Stimulated activated naive CD8-positive, alpha-beta T cell treated with anti-CD3 and anti-CD28 coated beads, Interleukin-15, Interleukin-2, amounts not matched to agents 100 ng/mL and 50 ng/mL, for 24 hours (primary cell): ENCODE results near the gene CD8A.
"Not testable (repeated sequence)": the region's sequence is repeated elsewhere in the genome, so short reads cannot be mapped to it uniquely, and the experiment has no call there.

ENCODE experiments used
- H3K27ac Mint-ChIP-seq: one replicate; pipeline ENCODE4 v1.8.0; 2021; ENCODE audit warnings: mild to moderate bottlenecking, mixed read lengths
- H3K27me3 Mint-ChIP-seq: one replicate; pipeline ENCODE4 v1.8.0; 2021; ENCODE audit warnings: mixed read lengths
- H3K36me3 Mint-ChIP-seq: one replicate; pipeline ENCODE4 v1.8.0; 2021; ENCODE audit warnings: low read depth, mixed read lengths
- H3K4me1 Mint-ChIP-seq: one replicate; pipeline ENCODE4 v1.8.0; 2021; ENCODE audit warnings: low read depth, mixed read lengths
- H3K4me3 Mint-ChIP-seq: one replicate; pipeline ENCODE4 v1.8.0; 2021; ENCODE audit warnings: mild to moderate bottlenecking, mixed read lengths
- H3K9me3 Mint-ChIP-seq: one replicate; pipeline ENCODE4 v1.8.0; 2021; ENCODE audit warnings: mixed read lengths

Gene CD8A

DNA sequence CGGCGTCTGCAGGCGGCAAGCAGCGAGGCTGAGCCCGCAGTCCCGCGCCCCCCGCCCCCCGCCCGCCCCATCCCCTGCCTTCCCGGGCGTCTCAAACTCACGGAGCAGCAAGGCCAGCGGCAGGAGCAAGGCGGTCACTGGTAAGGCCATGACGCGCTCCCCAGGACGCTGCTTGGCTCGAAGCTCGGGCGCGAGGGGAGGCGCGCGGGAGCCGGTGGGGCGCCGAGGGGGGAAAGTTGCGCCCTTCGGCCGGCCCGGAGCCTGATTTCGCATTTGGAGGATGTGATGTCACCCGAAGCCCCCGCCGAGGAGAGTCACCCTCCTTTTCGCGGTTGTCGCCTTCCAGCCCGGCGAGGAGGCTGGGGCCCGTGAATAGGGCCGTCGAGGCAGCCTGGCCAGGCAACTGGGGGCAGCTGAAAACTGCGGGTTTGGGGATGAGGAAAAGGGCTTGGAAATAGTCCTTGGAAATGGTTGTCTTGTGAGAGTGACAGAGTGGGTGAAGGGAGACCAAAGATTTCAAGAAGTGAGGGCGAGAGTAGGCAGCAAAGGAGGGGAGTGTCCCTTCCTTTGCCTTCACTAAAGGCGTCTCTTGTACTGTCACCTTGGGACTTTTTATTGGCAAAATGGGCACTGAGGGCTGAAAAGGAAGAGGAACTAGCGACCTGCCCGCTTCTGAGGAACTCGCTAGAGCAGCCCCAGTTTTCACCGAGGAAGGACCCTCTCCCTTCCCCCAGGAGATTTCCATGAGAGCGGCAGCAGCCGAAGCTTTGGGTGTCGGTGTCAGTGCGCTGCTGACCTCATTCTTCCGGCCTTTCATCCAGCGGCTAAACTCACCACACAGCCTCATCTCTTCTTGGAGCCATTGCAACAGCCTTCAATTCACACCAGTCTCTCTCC lies at the start of gene CD8A:
Gene CD8A, minus strand, starts transcription at position 238 of the 897 bp plus-strand sequence. Its CDS starts 88 bp downstream, at position 150.
- Mint-ChIP-seq H3K4me3 (peak within 1 kb of the TSS; percentile 97), H3K27me3 (no peaks in the 10 kb centered on the region), H3K27ac (peak within 1 kb of the TSS; percentile 100), H3K36me3 (peaks cover 41% of the 10 kb centered on the region), H3K4me1 (peaks cover 79% of the 10 kb centered on the region), H3K9me3 (peaks cover 10% of the 10 kb centered on the region)

DNA sequence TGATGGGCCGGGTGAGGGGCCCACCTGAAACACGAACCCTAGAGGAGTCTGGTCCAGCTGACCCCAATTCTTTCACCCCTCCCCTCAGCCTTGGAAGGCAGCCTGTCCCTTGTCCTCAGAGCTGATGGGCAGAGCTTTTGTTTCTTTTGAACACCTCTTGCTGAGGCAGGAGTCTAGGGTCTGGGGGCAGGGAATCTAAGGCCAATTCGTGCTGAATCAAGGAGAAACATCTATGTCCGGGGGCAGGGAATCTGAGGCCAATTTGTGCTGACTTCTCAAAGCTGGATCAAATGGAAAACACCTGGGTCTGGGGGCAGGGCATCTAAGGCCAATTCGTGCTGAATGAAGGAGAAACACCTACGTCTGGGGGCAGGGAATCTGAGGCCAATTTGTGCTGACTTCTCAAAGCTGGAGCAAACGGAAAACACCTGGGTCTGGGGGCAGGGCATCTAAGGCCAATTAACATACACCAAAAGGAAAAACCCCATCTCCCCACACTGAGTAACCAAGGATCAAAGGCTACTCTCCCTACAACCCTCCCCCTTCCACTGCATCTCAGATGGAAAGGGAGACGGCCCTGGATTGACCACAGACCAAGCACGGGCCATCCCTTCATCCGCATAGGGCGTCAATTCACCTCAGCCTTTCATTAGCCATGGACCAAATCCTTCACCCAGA lies 49.3 kb upstream of the CD8A start:
- H3K4me1 Mint-ChIP-seq = peaks cover 89% of the 10 kb centered on the region
- not testable (repeated sequence) for H3K9me3 Mint-ChIP-seq, H3K27me3 Mint-ChIP-seq, H3K4me3 Mint-ChIP-seq
- H3K27ac Mint-ChIP-seq = peak overlapping the region; percentile 67
- peaks cover 12% of the 10 kb centered on the region for H3K36me3 Mint-ChIP-seq

DNA sequence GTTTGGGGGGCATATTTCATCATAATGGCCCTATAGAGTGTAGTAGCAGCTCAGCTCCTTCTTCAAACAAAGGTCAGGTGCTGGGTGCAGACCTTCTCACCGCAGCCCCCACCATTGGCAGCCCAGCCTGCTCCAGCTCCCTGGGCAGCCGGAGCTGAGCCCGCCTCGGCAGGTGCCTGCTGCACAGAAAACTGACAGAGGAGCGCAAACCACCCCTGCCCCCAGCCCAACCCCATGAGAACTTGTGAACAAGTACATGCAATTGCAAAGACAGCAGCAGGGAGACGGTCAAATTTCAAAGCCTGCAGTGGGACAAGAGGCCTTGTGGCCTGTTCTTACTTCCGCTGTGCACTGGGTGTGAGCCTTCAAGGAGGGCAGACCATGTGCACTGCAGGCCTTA lies 48.7 kb upstream of the CD8A start:
- H3K4me3 Mint-ChIP-seq, H3K9me3 Mint-ChIP-seq, H3K27me3 Mint-ChIP-seq, H3K36me3 Mint-ChIP-seq: not testable (repeated sequence)
- H3K4me1 Mint-ChIP-seq = peaks cover 90% of the 10 kb centered on the region
- peak overlapping the region; percentile 16 for H3K27ac Mint-ChIP-seq

DNA sequence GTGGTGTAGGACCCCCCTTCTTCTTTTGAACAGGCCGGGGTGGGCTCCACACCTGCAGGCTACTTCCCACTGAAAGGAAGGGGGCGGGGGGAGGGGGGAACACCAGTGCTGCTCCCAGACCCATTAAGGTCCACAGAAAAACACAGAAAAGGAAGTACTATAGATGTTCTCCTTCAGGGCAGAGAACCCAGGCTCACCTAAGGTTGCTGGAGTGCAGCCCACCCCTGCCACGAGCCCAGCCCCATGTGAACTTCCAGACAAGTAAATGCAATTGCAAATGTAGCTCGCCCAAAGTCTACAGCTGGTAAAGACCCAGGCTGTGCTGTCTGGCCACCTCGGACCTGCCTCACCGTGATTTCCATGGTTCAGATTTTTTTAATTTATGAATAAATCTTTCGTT lies 47.0 kb upstream of the CD8A start:
- not testable (repeated sequence) for H3K4me3 Mint-ChIP-seq
- H3K4me1 Mint-ChIP-seq = peaks cover 89% of the 10 kb centered on the region

DNA sequence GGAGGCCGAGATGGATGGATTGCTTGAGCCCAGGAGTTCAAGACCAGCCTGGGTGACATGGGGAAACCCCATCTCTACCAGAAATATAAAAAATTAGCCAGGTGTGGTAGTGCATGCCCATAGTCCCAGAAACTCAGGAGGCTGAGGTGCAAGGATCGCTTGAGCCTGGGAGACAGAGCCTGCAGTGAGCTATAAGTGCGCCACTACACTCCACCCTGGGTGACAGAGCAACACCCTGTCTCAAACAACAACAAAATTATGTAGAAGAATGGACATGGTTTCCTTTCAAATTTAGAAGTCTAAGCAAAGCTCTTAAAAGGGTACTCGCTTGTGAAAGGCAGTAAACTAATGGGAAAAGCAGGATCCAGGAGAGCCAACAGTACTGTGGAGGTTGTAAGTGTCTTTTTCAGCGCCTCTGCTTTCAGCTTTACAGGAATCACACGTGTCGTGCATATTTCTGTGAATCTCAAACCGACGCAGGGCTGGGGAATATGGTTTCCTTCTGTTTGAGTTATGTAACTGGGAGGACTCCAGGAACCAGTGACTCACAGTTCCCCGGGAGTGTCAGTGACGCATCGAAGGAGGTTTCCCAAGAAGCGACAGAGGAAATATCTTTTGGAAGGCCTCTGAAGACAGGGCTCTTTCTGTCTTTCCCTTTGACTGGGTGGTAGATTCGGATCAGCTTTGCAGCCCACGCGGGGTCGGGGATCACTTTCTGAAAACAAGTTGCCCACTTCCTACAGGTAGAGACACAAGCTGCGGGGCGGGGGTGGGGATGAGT lies 46.4 kb upstream of the CD8A start:
- peaks cover 87% of the 10 kb centered on the region for H3K4me1 Mint-ChIP-seq
- H3K27ac Mint-ChIP-seq = peak overlapping the region; percentile 81
- peak overlapping the region; percentile 60 for H3K4me3 Mint-ChIP-seq

More for the DNA sequence above, 47.0 kb upstream of the CD8A start:
- peak overlapping the region; percentile 76 for H3K27ac Mint-ChIP-seq
- not testable (repeated sequence) for H3K36me3 Mint-ChIP-seq, H3K9me3 Mint-ChIP-seq, H3K27me3 Mint-ChIP-seq

DNA sequence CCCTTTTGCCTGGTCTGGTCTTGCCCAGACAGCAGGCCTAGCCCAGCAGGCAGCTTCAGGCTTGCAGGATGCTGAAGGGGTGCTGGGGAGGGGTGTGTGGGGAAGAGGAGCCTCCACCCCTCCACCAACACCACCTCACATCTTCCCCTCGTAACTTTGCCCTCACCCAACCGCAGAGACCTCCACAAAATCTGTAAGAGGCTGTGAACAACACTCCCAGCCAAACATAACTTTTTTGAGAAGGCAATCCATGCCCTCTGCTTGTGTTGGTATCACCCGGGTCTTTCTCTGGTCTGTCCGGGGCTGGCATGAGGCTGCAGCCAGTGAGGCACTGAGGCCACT lies 44.8 kb upstream of the CD8A start:
- H3K9me3 Mint-ChIP-seq = not testable (repeated sequence)
- H3K4me1 Mint-ChIP-seq = peaks cover 86% of the 10 kb centered on the region

More for the DNA sequence above, 46.4 kb upstream of the CD8A start:
- not testable (repeated sequence) for H3K27me3 Mint-ChIP-seq, H3K9me3 Mint-ChIP-seq, H3K36me3 Mint-ChIP-seq

DNA sequence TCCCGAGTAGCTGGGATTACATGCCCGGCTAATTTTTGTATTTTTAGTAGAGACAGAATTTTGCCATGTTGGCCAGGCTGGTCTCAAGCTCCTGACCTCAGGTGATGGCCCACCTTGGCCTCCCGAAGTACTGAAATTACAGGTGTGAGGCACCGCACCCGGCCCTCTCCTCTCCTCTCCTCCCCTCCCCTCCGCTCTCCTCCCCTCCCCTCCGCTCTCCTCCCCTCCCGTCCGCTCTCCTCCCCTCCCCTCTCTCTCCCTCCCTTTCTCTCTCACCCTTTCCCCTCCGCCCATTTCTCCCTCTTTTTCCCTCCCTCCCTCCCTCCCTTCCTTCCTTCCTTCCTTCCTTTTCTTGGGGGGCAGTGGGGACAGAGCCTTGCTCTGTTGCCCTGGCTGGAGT lies 42.6 kb upstream of the CD8A start:
- Mint-ChIP-seq H3K9me3 (no peaks in the 10 kb centered on the region), H3K27ac (peak overlapping the region; percentile 90), H3K4me3 (peak overlapping the region; percentile 58), H3K27me3 (no peaks in the 10 kb centered on the region), H3K4me1 (peaks cover 81% of the 10 kb centered on the region), H3K36me3 (no peaks in the 10 kb centered on the region)

More for the DNA sequence above, 44.8 kb upstream of the CD8A start:
- H3K27me3 Mint-ChIP-seq, H3K4me3 Mint-ChIP-seq, H3K36me3 Mint-ChIP-seq: not testable (repeated sequence)
- H3K27ac Mint-ChIP-seq = peak overlapping the region; percentile 90

DNA sequence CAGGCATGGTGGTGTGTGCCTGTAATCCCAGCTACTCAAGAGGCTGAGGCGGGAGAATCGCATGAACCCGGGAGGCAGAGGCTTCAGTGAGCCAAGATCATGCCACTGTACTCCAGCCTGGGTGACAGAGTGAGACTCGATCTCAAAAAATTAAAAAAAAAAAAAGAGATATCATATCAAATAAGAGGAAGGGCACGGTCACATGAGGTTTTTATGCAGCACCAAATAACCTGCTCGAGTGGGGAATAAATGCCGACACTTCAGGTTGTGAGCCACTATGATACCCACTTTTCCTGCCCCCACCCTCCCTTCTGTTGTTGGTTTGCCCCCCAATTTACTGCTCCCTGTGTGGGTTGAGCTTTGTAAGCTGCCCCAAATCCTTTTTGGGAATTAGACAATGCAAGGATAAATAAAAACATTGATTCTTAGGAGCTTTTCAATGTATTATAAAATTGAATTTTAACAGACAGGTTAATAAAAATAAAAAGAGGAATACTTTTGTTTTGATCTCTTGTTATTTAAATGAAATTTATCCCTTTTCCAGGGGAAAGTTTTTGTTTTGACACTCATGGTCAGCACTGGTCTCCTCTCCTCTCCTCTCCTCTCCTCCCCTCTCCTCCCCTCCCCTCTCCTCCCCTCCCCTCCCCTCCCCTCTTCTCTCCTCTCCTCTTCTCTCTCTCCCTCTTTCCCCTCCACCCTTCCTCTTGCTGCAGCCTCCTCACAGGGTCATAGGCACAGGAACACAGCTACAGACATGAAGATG lies 41.8 kb upstream of the CD8A start:
- H3K27me3 Mint-ChIP-seq = no peaks in the 10 kb centered on the region
- peak overlapping the region; percentile 66 for H3K4me3 Mint-ChIP-seq
- H3K27ac Mint-ChIP-seq = peak overlapping the region; percentile 91
- no peaks in the 10 kb centered on the region for H3K9me3 Mint-ChIP-seq
- peaks cover 82% of the 10 kb centered on the region for H3K4me1 Mint-ChIP-seq
- no peaks in the 10 kb centered on the region for H3K36me3 Mint-ChIP-seq

DNA sequence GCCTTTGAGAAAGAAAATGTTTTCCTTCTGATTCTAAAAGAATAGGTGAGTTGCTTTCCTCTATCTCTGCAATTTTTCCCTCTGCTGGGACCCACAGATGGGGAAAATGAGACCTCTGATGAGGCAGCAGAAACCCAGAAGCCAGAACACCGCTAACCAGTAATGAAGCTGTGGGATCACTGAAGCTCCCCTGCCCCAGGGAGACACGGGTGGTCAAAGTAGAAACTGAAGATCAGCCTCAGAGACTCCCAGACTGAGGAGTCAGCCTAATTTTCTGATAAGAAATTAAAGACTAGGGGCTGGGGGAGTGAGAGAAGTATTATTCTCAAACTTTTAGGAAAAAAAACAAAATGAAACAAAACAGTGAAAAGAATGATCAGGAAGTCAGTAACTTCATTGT lies 40.8 kb upstream of the CD8A start:
- Mint-ChIP-seq H3K9me3 (no peaks in the 10 kb centered on the region), H3K36me3 (no peaks in the 10 kb centered on the region), H3K4me3 (peak overlapping the region; percentile 66), H3K27me3 (no peaks in the 10 kb centered on the region), H3K27ac (peak overlapping the region; percentile 91), H3K4me1 (peaks cover 84% of the 10 kb centered on the region)

DNA sequence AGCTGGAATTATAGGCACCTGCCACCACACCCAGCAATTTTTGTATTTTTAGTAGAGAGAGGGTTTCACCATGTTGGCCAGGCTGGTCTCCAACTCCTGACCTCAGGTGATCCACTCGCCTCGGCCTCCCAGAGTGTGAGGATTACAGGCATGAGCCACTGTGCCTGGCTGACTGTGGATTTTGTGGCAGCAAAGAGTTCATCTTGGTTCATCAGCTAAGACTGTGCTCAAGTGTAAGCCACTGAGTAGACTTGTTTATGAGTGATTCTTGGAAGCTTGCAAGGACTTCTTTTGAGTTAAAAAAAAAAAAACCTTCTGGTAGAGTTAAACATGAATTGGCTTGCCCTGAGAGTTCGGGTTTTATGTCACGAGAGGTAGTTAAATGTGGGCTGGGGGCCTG lies 36.2 kb upstream of the CD8A start:
- peak overlapping the region; percentile 84 for H3K4me3 Mint-ChIP-seq
- H3K27ac Mint-ChIP-seq = peak overlapping the region; percentile 86
- H3K27me3 Mint-ChIP-seq = no peaks in the 10 kb centered on the region
- H3K36me3 Mint-ChIP-seq = no peaks in the 10 kb centered on the region
- H3K4me1 Mint-ChIP-seq = peaks cover 91% of the 10 kb centered on the region
- no peaks in the 10 kb centered on the region for H3K9me3 Mint-ChIP-seq

DNA sequence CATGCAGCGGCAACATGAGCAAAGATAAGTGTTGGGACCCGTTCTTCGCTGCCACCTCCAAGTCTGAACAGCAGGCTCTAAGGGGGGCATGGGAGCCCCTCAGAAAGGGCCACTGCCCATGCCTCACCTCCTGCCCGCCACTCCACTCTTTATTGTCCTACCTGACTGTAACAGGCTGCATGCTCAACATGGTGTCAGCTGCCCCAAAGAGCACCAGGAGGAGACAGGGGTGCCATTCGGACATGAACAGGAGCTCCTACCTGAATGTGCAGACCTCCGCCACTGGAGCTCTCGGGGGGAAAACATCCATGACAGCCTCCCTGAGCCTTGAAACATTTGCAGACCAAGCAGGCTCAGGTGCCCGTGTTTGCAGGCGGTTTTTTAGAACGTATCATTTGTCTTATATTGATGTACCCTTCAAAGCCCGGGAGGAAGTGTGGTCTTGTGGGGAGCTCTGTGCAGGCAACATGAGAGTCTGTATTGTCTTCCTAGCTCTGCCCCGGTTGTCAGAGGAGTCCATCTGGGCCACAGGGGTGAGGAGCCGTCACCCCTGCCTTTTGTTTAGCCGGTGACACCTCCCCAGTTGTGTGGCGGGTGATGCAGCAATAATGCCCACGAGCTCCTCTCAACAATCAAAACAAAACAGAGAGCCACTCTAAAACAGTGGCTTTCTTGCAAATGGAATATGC lies 35.1 kb upstream of the CD8A start:
- Mint-ChIP-seq H3K27me3 (no peaks in the 10 kb centered on the region), H3K36me3 (no peaks in the 10 kb centered on the region), H3K4me1 (peaks cover 92% of the 10 kb centered on the region), H3K27ac (peak overlapping the region; percentile 86), H3K9me3 (no peaks in the 10 kb centered on the region), H3K4me3 (peak overlapping the region; percentile 84)

DNA sequence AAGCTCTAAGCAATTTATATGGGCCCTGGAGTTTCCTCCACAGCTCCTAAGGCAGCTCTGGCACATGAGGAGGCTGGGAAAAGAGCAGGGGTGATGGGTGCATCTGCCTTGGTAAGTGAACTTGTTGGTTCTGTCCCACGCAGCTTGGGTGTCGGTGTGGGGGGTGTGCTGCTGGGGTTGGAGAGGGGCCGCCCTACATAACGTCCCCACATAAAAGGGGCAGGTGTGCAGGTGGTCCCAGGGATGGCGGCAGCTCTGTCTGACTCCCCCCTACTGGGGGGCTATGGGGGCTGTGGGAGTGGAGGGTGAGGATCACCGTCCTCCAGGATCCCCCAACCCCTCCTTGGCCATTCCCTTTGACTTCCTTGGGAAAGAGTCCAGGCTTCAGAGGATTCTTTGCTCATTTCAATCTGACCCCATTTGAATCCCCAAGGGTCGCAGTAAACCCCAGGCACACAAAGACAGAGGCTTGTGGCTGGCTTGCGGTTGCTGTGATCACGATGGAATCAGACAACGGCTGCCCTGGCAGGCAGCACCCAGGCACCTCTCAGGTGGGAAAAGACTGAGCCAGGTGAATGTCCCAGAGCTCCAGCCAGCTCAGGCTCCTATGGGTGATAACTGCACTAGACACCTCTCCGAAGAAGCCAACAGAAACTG lies 34.5 kb upstream of the CD8A start:
- H3K27me3 Mint-ChIP-seq = no peaks in the 10 kb centered on the region
- no peaks in the 10 kb centered on the region for H3K9me3 Mint-ChIP-seq
- H3K4me3 Mint-ChIP-seq = peak overlapping the region; percentile 84
- H3K27ac Mint-ChIP-seq = peak overlapping the region; percentile 86
- H3K4me1 Mint-ChIP-seq = peaks cover 99% of the 10 kb centered on the region
- H3K36me3 Mint-ChIP-seq = no peaks in the 10 kb centered on the region

DNA sequence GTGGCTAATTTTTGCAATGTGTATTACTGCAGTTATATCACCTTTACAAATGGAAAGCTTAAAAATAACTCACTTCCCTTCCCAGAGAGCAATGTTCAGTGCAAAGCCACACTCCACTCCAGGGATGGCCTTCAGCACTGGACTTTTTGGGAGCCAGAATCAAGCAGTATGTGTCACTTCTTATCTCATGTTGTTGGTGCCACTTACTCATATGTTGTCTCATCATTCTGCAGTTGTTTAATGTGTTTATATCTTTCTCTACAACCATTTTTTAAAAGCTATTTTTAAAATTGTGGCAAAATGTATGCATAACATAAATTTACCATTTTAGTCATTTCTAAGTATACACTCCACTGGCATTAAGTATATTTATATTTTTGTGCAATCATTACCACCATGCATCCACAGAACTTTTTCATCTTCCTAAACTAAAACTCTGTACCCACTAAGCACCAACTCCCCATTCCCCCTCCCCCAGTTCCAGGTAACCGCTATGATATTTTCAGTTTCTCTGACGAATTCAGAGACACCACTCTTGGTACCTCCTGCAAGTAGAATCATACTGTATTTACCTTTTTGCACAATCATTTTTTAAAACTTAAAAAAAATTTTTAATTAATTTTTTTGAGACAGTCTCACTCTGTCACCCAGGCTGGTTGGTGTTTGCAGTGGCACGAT lies 32.1 kb upstream of the CD8A start:
- Mint-ChIP-seq H3K27me3 (no peaks in the 10 kb centered on the region), H3K27ac (peak overlapping the region; percentile 78), H3K36me3 (no peaks in the 10 kb centered on the region), H3K9me3 (no peaks in the 10 kb centered on the region), H3K4me1 (peaks cover 96% of the 10 kb centered on the region), H3K4me3 (peak overlapping the region; percentile 46)
